Transverse colon (tissue), 4 donors: Measurements from ENCODE around the gene CHM. TPM values are rescaled to one million over a fixed set of nuclear protein-coding genes. Genes with fewer than 3 reads are reported as not detected.

Source experiments
- DNase-seq: peaks from one replicate; pipeline ENCODE4 v3.0.0-alpha.2; 2019
- H3K27ac ChIP-seq, 4 donors: fragments of 200-600 bp; sonication (generic); 2 replicates each; pipeline ENCODE4 v1.5.1; 2016 to 2018; ENCODE audit warnings: inconsistent platforms in 4 of 4
- H3K27me3 ChIP-seq: fragments of 200-600 bp; sonication (generic); 2 replicates; pipeline ENCODE4 v1.5.1; 2017; ENCODE audit warnings: inconsistent platforms
- H3K36me3 ChIP-seq, 4 donors: fragments of 200-600 bp; sonication (generic); 2 replicates each; pipeline ENCODE4 v1.5.1; 2017 to 2019; ENCODE audit warnings: inconsistent platforms in 4 of 4
- H3K4me1 ChIP-seq, 4 donors: fragments of 200-600 bp; sonication (generic); 2 replicates each; pipeline ENCODE4 v1.5.1; 2017 to 2020; ENCODE audit warnings: inconsistent platforms in 4 of 4
- H3K4me3 ChIP-seq, 4 donors: fragments of 200-600 bp; sonication (generic); 1 replicate in 1 of 4; 2 replicates in 3 of 4; pipeline versions ENCODE4 v1.5.1 to v1.6.1; 2017 to 2019; ENCODE audit warnings: inconsistent platforms in 4 of 4
- H3K9me3 ChIP-seq, 2 donors: fragments of 200-600 bp; sonication (generic); 2 replicates each; pipeline ENCODE4 v1.5.1; 2017 to 2019; ENCODE audit warnings: inconsistent platforms in 2 of 2
- EP300 ChIP-seq: sonication (generic); formaldehyde crosslinking; IDR thresholded peaks from one replicate; pipeline ENCODE4 v1.6.1; 2017; ENCODE audit warnings: antibody characterized with exemption, low read depth
- POLR2A ChIP-seq: fragments of 450-650 bp; IDR thresholded peaks from one replicate; pipeline ENCODE4 v1.6.1; 2016; ENCODE audit warnings: antibody characterized with exemption, mild to moderate bottlenecking, moderate library complexity
- POLR2AphosphoS5 ChIP-seq, 3 donors: sonication (generic); formaldehyde crosslinking; IDR thresholded peaks; one replicate each; pipeline ENCODE4 v1.6.1; 2016; ENCODE audit warnings: antibody characterized with exemption in 3 of 3
- WGBS, 2 donors: methylation state at CpG; one replicate each; pipeline ENCODE4 v1.1.5; 2018; ENCODE audit warnings: low coverage in 1 of 2; 5-methylcytosine and 5-hydroxymethylcytosine counted together
- in situ Hi-C, 4 donors: fragments of 200-750 bp; cut with MboI; loops; one replicate each; pipeline versions ENCODE4 v1.15.0 to v1.15.1; 2017; ENCODE audit warnings: low sequenced_read_pairs in 3 of 4, low pct_ligation_motif_present in 1 of 4, low pct_unique_long_range_greater_than_20kb in 1 of 4
- intact Hi-C: fragments of 100-400 bp; cut with DNase I; formaldehyde crosslinking; loops from one replicate; pipeline ENCODE4 v1.15.1; 2023; ENCODE audit warnings: low total_unique reads
- total RNA-seq, 4 donors: library from RNA; depleted of rRNA; stranded (reverse); fragments of >200 nt; gene quantifications; one replicate each; pipeline ENCODE4 v1.1.0, GENCODE V29; 2016
- TF ChIP-seq, protein P1 (sequence below), 5 experiments: fragments of 200-600 bp in 3 of 5; fragments of 450-650 bp in 2 of 5; sonication (generic) in 3 of 5; IDR thresholded peaks; 1 replicate in 2 of 5; 2 replicates in 3 of 5; pipeline ENCODE4 v1.5.1; 2016 to 2017; ENCODE audit warnings: antibody characterized with exemption in 5 of 5, inconsistent platforms in 3 of 5, mild to moderate bottlenecking in 2 of 5, moderate library complexity in 1 of 5

Gene CHM
- total RNA-seq, 4 donors from 2014 or later: 7.8 to 22.8 (median 14.4) TPM

GRCh38 chrX:85859426-85859825 lies 187.9 kb downstream of the CHM start:
- no peak for DNase-seq
- Histone ChIP-seq H3K9me3 (no peaks in the 10 kb centered on the region), H3K4me1 (no peaks in the 10 kb centered on the region), H3K36me3 (no peaks in the 10 kb centered on the region), H3K4me3 (no peak overlapping the region), H3K27me3 (no peaks in the 10 kb centered on the region), H3K27ac (no peak overlapping the region)
- in situ Hi-C loops (no loop called here), intact Hi-C loops (no loop called here)
- no peak for TF ChIP-seq POLR2A
- no peak for TF ChIP-seq POLR2AphosphoS5 (IDR thresholded peaks at IDR 0.05)
- TF ChIP-seq, protein P1, sequence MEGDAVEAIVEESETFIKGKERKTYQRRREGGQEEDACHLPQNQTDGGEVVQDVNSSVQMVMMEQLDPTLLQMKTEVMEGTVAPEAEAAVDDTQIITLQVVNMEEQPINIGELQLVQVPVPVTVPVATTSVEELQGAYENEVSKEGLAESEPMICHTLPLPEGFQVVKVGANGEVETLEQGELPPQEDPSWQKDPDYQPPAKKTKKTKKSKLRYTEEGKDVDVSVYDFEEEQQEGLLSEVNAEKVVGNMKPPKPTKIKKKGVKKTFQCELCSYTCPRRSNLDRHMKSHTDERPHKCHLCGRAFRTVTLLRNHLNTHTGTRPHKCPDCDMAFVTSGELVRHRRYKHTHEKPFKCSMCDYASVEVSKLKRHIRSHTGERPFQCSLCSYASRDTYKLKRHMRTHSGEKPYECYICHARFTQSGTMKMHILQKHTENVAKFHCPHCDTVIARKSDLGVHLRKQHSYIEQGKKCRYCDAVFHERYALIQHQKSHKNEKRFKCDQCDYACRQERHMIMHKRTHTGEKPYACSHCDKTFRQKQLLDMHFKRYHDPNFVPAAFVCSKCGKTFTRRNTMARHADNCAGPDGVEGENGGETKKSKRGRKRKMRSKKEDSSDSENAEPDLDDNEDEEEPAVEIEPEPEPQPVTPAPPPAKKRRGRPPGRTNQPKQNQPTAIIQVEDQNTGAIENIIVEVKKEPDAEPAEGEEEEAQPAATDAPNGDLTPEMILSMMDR (IDR thresholded peaks at IDR 0.05): no peak
- TF ChIP-seq EP300: no peak

DNA sequence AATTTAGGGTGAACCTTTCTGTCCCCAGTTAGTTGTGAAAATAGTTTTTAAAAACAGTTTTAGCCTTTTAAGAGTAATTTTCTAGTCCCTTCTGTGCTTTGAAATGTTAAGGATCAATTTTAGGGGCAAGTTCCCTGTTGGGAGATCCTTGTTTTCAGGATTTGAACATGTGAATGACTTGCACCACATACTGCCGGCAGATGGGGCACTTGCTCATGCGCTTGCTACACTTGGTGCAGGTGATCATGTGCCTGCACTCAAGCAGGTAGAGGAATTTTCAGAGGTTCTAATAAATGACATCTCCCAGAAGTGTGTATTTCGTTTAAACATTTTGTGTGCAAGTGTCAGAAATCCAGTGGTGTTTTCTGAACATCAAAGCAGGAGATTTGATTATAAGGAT lies 195.9 kb downstream of the CHM start:
- WGBS, 2 donors: 29% methylated on average over 3 of the region's 3 CpGs; no CpG with 5 or more reads in 1 of the 2 donors
- Histone ChIP-seq H3K9me3 (no peaks in the 10 kb centered on the region), H3K36me3 (no peaks in the 10 kb centered on the region), H3K27ac (no peak overlapping the region), H3K27me3 (no peaks in the 10 kb centered on the region), H3K4me1 (no peaks in the 10 kb centered on the region), H3K4me3 (no peak overlapping the region)
- in situ Hi-C loops (no loop called here), intact Hi-C loops (no loop called here)
- TF ChIP-seq, protein P1 (IDR thresholded peaks at IDR 0.05): peak in 3 of 5 experiments; percentile 15 to 22 (median 15)
- no peak for TF ChIP-seq EP300
- peak; percentile 26 for DNase-seq

DNA sequence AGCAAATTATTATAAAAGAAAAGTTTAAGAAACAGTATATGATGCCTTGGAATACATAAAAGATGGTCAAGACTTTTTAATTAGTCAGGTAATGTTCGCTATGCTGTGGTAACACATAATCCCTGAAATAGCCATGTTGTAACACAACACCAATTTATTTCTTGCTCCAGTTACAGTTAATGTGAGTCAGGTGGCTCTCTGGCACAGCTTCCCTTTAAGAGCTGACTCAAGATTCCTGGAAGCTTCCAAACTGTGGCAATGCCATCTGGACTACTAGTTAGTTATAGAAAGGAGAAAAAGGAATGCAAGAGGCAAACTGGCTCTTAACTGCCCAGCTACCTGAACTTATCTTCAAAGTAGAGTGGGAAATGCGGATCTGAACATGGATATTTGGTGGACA lies 210.5 kb downstream of the CHM start:
- no peak overlapping the region for H3K27ac ChIP-seq
- TF ChIP-seq POLR2AphosphoS5 (IDR thresholded peaks at IDR 0.05) (no peak), POLR2A (no peak), EP300 (no peak)
- TF ChIP-seq, protein P1 (IDR thresholded peaks at IDR 0.05): no peak
- 62 to 71% methylated on average over 1 to 2 of the region's 2 CpGs for WGBS, 2 donors
- no peaks in the 10 kb centered on the region for H3K27me3 ChIP-seq
- intact Hi-C loops: no loop called here
- in situ Hi-C loops: no loop called here
- H3K4me3 ChIP-seq: no peak overlapping the region
- DNase-seq: no peak
- H3K9me3 ChIP-seq: no peaks in the 10 kb centered on the region
- H3K4me1 ChIP-seq: no peaks in the 10 kb centered on the region
- no peaks in the 10 kb centered on the region for H3K36me3 ChIP-seq

GRCh38 chrX:85828771-85829170 lies 218.6 kb downstream of the CHM start:
- no peaks in the 10 kb centered on the region for H3K36me3 ChIP-seq
- H3K9me3 ChIP-seq: no peaks in the 10 kb centered on the region
- H3K27ac ChIP-seq: no peak overlapping the region
- WGBS, 2 donors: 42 to 58% methylated on average over 4 to 5 of the region's 5 CpGs
- H3K4me1 ChIP-seq: no peaks in the 10 kb centered on the region
- intact Hi-C loops: no loop called here
- no peak for DNase-seq
- TF ChIP-seq, protein P1 (IDR thresholded peaks at IDR 0.05): no peak
- TF ChIP-seq EP300: no peak
- TF ChIP-seq POLR2AphosphoS5 (IDR thresholded peaks at IDR 0.05): no peak
- no peak for TF ChIP-seq POLR2A
- no peak overlapping the region for H3K4me3 ChIP-seq
- in situ Hi-C loops: no loop called here
- no peaks in the 10 kb centered on the region for H3K27me3 ChIP-seq
